ENCODE results near the gene CRK.

GRCh38 chr17:1422885-1423284 is 33.1 kb downstream of the CRK start:
- TF ChIP-seq CTCF (IDR thresholded peaks at IDR 0.05) (no peak), POLR2A (IDR thresholded peaks at IDR 0.05) (no peak)

Data from sigmoid colon (tissue), 3 donors.